Measurements from ENCODE around the gene KCNQ1.
"Not testable (repeated sequence)": the region's sequence is repeated elsewhere in the genome, so short reads cannot be mapped to it uniquely, and the experiment has no call there.

Gene KCNQ1

DNA sequence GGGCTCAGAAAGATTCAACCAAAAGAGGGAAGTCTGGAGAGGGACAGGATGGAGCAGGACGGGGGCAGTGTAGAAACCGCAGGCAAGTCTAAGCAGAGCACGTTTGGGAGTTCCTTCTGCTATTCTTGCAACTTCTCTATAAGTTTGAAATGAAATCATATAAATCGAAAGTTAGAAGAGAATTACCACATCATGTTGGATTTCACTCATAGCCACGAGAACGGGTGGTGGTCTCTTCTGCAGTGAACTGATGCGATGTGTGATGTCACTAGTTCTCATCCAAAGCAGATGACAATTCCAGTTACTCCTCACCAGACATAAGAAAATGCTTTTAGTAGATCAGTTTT, 36.0 kb downstream of the KCNQ1 start:
- Histone ChIP-seq H3K4me1 (no peaks in the 10 kb centered on the region), H4K20me1 (peaks cover 4% of the 10 kb centered on the region; the same call in 1 of the 2 replicates), H3K27me3 (no peaks in the 10 kb centered on the region), H3K36me3 (peaks cover 18% of the 10 kb centered on the region; the same call in 1 of the 2 replicates), H3K9ac (no peak overlapping the region), H3K9me3 (peaks cover 44% of the 10 kb centered on the region), H3K27ac (no peak overlapping the region), H3K4me3 (no peak overlapping the region), H3K4me2 (no peak overlapping the region)
- no peak for TF ChIP-seq Cebpa-rat (IDR thresholded peaks at IDR 0.05)

DNA sequence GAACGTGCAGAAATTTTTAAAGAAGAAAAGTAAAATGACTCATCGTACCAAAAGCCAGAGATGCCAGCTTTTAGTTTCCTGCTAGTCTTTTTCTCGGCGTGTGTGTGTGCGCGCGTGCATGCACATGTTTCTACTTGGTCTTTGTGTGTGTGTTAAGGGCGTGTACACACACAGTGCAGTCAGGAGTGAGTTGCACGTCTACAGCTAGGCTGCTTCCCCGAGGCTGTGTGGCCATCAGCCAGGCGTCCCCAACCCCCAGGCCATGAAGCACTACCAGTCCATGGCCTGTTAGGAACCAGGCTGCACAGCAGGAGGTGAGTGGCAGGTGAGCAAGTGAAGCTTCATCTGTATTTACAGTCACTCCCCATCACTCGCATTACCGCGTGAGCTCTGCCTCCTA, 36.4 kb downstream of the KCNQ1 start:
- no peaks in the 10 kb centered on the region for H3K27me3 ChIP-seq
- no peak for TF ChIP-seq Cebpa-rat (IDR thresholded peaks at IDR 0.05)
- H3K36me3 ChIP-seq = peaks cover 18% of the 10 kb centered on the region; the same call in 1 of the 2 replicates
- no peaks in the 10 kb centered on the region for H3K4me1 ChIP-seq
- no peak overlapping the region for H3K27ac ChIP-seq
- peaks cover 46% of the 10 kb centered on the region for H3K9me3 ChIP-seq
- peaks cover 4% of the 10 kb centered on the region; the same call in 1 of the 2 replicates for H4K20me1 ChIP-seq
- H3K4me3 ChIP-seq = no peak overlapping the region
- H3K4me2 ChIP-seq = no peak overlapping the region
- no peak overlapping the region for H3K9ac ChIP-seq

DNA sequence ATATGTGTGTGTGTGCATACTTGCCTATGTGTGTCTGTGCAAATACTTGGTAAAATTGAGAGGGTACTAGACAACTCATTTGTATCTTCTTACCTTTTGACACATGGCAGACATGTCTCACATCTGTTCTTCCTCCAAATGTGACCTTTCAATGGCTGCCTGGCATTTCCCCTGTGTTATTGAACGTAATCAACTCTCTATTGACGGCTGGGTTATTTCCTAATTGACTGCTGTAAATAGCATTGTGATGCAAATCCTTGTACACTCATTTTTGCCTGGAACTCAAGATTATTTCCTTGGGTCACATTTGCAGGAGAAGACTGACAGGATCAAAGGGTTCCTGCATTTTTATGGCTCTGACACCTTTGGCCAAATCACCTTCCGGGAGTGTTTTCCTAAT, 37.4 kb downstream of the KCNQ1 start:
- peaks cover 18% of the 10 kb centered on the region; the same call in 1 of the 2 replicates for H3K36me3 ChIP-seq
- no peak for TF ChIP-seq Cebpa-rat (IDR thresholded peaks at IDR 0.05)
- peaks cover 4% of the 10 kb centered on the region; the same call in 1 of the 2 replicates for H4K20me1 ChIP-seq
- no peak overlapping the region for H3K4me3 ChIP-seq
- H3K27ac ChIP-seq = no peak overlapping the region
- no peak overlapping the region for H3K9ac ChIP-seq
- no peaks in the 10 kb centered on the region for H3K27me3 ChIP-seq
- H3K4me2 ChIP-seq = no peak overlapping the region
- no peaks in the 10 kb centered on the region for H3K4me1 ChIP-seq
- peaks cover 55% of the 10 kb centered on the region for H3K9me3 ChIP-seq

DNA sequence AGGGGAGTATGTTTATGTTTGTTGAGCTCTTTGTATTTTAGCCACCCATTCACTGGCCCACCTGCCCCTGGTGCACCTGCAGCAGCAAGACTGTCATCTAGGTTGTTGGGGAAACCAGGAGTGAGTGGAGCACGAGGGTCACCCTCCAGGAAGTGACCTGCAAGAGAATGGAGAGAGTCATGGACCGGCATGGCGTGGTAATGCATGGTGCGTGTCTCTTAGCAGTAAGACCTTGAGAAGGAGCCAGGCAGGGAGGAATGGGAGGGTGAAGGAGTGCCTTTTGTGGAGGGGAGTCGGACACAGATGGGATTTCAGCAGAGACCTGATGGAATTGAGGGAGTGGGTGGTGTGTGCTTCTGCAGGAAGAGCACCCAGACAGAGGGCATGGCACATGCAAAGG, 37.9 kb downstream of the KCNQ1 start:
- no peak overlapping the region for H3K4me2 ChIP-seq
- no peak overlapping the region for H3K27ac ChIP-seq
- peaks cover 4% of the 10 kb centered on the region; the same call in 1 of the 2 replicates for H4K20me1 ChIP-seq
- H3K4me1 ChIP-seq = no peaks in the 10 kb centered on the region
- peaks cover 58% of the 10 kb centered on the region for H3K9me3 ChIP-seq
- peaks cover 18% of the 10 kb centered on the region; the same call in 1 of the 2 replicates for H3K36me3 ChIP-seq
- no peaks in the 10 kb centered on the region for H3K27me3 ChIP-seq
- H3K9ac ChIP-seq = no peak overlapping the region
- TF ChIP-seq Cebpa-rat (IDR thresholded peaks at IDR 0.05) = no peak
- H3K4me3 ChIP-seq = no peak overlapping the region

DNA sequence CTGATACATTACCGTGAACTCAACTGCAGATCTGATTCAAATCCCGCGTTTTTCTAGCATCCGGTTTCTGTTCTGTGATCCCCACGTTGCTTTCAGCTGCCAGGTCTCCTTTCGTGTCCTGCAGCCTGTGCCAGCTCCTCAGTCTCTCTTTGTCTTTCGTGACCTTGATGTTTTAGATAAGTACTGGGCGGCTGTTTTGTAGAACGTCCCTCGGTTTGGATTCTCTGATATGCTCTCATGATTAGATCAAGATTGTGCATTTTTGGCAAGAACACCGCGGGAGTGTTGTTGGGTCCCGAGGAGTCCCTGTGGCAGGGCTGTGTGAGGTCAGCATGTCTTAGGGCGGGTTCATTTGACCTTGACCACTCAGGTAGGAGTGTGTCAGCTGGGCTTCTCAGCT, 38.6 kb downstream of the KCNQ1 start:
- H3K27me3 ChIP-seq = no peaks in the 10 kb centered on the region
- H3K9me3 ChIP-seq = peaks cover 58% of the 10 kb centered on the region
- H3K9ac ChIP-seq = no peak overlapping the region
- TF ChIP-seq Cebpa-rat (IDR thresholded peaks at IDR 0.05) = no peak
- H3K36me3 ChIP-seq = peaks cover 12% of the 10 kb centered on the region; the same call in 1 of the 2 replicates
- no peak overlapping the region for H3K4me2 ChIP-seq
- H3K4me1 ChIP-seq = no peaks in the 10 kb centered on the region
- H3K27ac ChIP-seq = no peak overlapping the region
- no peak overlapping the region for H3K4me3 ChIP-seq
- H4K20me1 ChIP-seq = peaks cover 4% of the 10 kb centered on the region; the same call in 1 of the 2 replicates

DNA sequence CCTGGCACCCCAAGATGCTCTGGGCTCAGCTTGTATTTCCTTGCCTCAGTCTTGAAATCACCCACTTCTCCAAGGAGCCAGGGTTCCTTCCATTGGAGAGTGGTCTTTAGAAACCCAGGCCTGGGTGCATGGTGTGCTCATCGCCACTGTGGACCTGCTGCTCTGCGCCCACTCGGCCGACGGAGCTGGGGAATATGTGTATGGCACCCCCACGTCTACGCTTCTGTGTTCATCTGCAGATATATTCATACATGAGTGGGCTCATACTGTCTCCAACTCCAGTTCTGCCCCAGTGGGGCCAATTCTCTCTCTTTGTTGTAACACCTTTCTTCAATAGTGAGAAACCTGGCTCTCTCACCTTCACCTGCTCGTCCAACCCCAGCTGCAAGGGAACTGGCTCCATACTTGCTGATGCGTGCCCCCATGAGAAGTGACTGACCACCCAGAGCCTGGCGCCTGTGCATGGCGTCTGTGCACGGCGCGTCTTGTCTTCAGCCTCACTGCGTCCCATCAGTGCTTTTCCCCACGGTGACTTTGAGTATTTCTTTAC, 39.8 kb downstream of the KCNQ1 start:
- H3K4me3 ChIP-seq = no peak overlapping the region
- H3K36me3 ChIP-seq = peaks cover under 1% of the 10 kb centered on the region; the same call in 1 of the 2 replicates
- H3K9me3 ChIP-seq = peaks cover 56% of the 10 kb centered on the region
- no peak overlapping the region for H3K4me2 ChIP-seq
- H3K4me1 ChIP-seq = no peaks in the 10 kb centered on the region
- TF ChIP-seq Cebpa-rat (IDR thresholded peaks at IDR 0.05) = no peak
- no peaks in the 10 kb centered on the region for H3K27me3 ChIP-seq
- H4K20me1 ChIP-seq = peaks cover 4% of the 10 kb centered on the region; the same call in 1 of the 2 replicates
- H3K9ac ChIP-seq = no peak overlapping the region
- H3K27ac ChIP-seq = no peak overlapping the region

DNA sequence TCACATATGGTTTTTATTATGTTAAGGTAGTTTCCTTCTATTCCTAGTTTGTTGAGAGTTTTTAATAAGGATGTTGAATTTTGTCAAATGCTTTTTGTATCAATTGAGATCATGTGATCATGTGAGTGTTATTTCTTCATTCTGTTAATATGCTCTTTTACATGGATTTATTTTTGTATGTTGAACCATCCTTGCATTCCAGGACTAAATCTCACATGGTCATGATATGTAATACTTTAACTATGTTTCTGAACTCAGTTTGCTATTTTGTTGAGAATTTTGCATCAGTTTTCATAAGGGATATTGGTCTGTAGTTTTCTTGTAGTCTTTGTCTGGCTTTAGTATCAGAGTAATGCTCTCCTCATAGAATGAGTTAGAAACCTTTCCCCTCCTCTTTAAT, 43.2 kb downstream of the KCNQ1 start:
- TF ChIP-seq Cebpa-rat (IDR thresholded peaks at IDR 0.05) = no peak
- H3K9me3 ChIP-seq = peaks cover 48% of the 10 kb centered on the region
- no peak overlapping the region for H3K4me2 ChIP-seq
- no peak overlapping the region for H3K9ac ChIP-seq
- no peak overlapping the region for H3K4me3 ChIP-seq
- no peaks in the 10 kb centered on the region for H3K4me1 ChIP-seq
- H3K27ac ChIP-seq = no peak overlapping the region
- no peaks in the 10 kb centered on the region for H3K27me3 ChIP-seq
- peaks cover 7% of the 10 kb centered on the region; the same call in 1 of the 2 replicates for H3K36me3 ChIP-seq
- H4K20me1 ChIP-seq = peaks cover 2% of the 10 kb centered on the region; the same call in 1 of the 2 replicates

DNA sequence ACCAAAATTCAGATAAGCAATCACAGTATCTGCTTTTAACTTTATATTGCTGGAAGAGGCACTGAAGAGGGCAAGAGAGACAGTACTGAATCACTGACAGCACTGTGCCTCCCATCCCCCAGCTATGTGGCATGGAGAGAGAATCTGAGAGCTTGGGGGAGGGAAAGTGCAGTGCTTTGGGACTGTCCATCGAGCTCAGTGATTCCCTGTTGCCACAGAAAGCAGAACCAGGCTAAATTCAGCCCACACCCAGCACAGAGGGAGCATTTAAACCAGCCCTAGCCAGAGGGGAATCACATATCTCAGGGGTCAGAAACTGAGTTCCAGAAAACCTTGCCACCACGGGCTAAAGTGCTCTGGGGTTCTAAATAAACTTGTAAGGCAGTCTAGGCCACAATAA, 44.3 kb downstream of the KCNQ1 start:
- Histone ChIP-seq H3K36me3 (peaks cover 7% of the 10 kb centered on the region; the same call in 1 of the 2 replicates), H3K27me3 (no peaks in the 10 kb centered on the region), H4K20me1 (no peaks in the 10 kb centered on the region), H3K9ac (no peak overlapping the region), H3K27ac (no peak overlapping the region), H3K4me3 (no peak overlapping the region), H3K9me3 (peaks cover 55% of the 10 kb centered on the region), H3K4me2 (no peak overlapping the region), H3K4me1 (no peaks in the 10 kb centered on the region)
- TF ChIP-seq Cebpa-rat (IDR thresholded peaks at IDR 0.05) = no peak

DNA sequence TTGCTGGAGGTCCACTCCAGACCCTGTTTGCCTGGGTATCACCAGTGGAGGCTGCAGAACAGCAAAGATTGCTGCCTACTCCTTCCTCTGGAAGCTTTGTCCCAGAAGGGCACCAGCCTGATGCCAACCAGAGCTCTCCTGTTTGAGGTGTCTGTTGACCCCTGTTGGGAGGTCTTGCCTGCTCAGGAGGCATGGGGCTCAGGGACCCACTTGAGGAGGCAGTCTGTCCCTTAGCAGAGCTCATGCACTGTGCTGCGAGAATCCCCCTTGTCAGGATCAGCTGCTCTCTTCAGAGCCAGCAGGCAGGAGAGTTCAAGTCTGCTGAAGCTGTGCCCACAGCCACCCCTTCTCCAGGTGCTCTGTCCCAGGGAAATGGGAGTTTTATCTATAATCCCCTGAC, 53.1 kb downstream of the KCNQ1 start:
- H3K4me3 ChIP-seq, H3K27me3 ChIP-seq, H3K27ac ChIP-seq, H3K9ac ChIP-seq, H3K36me3 ChIP-seq, H4K20me1 ChIP-seq, H3K4me2 ChIP-seq, H3K4me1 ChIP-seq: not testable (repeated sequence)
- peaks cover 66% of the 10 kb centered on the region for H3K9me3 ChIP-seq

DNA sequence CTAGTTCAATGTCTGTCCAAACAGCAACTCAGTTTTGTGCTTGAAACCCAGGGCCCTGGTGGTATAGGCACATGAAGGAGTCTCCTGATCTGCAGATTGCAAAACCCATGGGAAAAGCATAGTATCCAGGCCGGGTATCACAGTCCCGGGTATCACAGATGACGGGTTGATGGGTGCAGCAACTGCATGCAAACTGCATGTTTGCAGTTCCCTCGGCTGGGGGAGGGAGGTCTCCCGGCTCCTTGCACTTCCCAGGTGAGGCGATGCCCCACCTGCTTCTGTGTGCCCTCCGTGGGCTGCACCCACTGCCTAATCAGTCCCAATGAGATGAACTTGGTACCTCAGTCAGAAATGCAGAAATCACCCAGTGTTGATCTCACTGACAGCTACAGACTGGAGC, 53.9 kb downstream of the KCNQ1 start:
- no peak overlapping the region for H3K27ac ChIP-seq
- TF ChIP-seq Cebpa-rat (IDR thresholded peaks at IDR 0.05) = no peak
- H3K4me1 ChIP-seq = no peaks in the 10 kb centered on the region
- H3K27me3 ChIP-seq = no peaks in the 10 kb centered on the region
- no peak overlapping the region for H3K4me2 ChIP-seq
- peaks cover 60% of the 10 kb centered on the region for H3K9me3 ChIP-seq
- no peak overlapping the region for H3K9ac ChIP-seq
- no peak overlapping the region for H3K4me3 ChIP-seq
- no peaks in the 10 kb centered on the region for H3K36me3 ChIP-seq
- H4K20me1 ChIP-seq = no peaks in the 10 kb centered on the region

Measured in BLaER1 (cell line).